Measurements from ENCODE around the gene TARS3.

The TARS3 gene

DNA sequence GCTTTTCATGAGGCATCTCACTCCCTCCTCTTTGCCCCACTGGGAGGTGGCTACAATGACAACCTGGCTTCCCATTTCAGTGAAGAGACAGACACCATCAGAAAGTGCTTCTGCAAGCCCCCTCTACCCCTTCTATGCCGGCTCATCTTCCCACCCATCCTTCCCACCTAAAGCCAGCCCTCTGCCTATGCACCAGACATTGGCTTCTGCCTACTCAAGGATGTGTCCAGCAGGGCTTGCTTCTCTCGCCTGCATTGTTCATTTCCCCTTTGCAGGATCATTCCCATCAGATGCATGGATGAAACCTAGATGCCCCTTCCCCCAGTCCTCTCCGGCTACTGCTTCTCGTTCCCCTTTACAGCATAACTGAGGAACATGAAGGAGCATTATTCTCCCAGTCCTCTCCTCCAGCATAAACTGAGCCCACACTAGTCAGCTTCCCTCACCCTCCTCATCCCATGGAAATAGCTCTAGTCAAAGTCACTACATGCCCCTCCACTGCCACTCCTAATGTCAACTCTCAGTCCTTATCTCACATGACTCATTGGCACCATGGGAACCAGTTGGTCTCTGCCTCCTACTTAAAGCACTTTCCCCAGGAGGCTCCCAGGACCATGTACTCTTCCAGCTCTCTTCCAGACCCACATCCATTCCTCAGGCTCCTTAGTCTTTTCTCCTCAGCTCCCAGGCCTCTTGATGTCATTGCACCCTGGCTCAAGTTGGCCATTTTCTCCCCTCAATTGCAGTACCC lies 120.0 kb downstream of the TARS3 start:
- TF ChIP-seq POLR2A (IDR thresholded peaks at IDR 0.05; ENCODE audit: low read length), result no peak
- TF ChIP-seq GATA1 (IDR thresholded peaks at IDR 0.05; ENCODE audit: low read depth, low read length), result no peak
- no peak for DNase-seq
